Measurements from ENCODE around the gene BMP2K. TPM values are rescaled to one million over a fixed set of nuclear protein-coding genes. Genes with fewer than 3 reads are reported as not detected.

The BMP2K gene
- total and polyA plus RNA-seq, 7 experiments from 2014 or later, result 3.1 to 25.6 (median 13.6) TPM

DNA sequence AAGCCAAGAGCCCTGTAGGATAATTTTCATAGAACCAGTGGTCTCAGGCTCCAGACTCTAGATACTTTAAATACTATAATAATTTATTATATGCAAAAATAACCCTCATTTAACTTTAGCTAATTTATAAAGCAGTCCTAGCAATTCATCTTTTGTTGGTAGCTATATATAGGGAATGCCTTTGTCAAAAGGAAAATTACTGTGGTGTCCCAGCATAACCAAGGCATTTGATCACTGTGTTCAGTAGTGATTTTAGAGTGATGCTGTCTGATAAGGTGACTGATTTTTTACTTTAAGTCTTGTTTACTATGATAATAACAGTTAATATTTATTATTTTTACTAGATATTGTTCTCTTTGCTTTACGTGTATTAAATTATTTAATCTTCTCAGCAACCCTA is 101.9 kb downstream of the BMP2K start:
- ChIA-PET POLR2A (no interaction called here), CTCF (interaction anchor here (0.8 kb wide), 1 partner anchor 1088 kb away, joined by 3 read pairs; no protein-coding TSS in a partner anchor)
- no peaks in the 10 kb centered on the region for H3K27me3 ChIP-seq (ENCODE audit: control insufficient read depth in 2 of 2, insufficient read depth in 2 of 2, low read length in 2 of 2)
- ATAC-seq (no peak), DNase-seq (no peak)
- peaks cover 0 to 6% (median 6%) of the 10 kb centered on the region in 3 experiments for H3K36me3 ChIP-seq (ENCODE audit: control insufficient read depth in 2 of 3, insufficient read depth in 3 of 3, low read length in 3 of 3)
- H3K36me3 Mint-ChIP-seq, result peaks cover 0 to 30% (median 5%) of the 10 kb centered on the region in 5 donors
- no peaks in the 10 kb centered on the region for H3K4me1 ChIP-seq (ENCODE audit: control insufficient read depth in 2 of 2, insufficient read depth in 2 of 2, low read length in 2 of 2)
- no peaks in the 10 kb centered on the region for H3K4me1 Mint-ChIP-seq
- intact Hi-C loops (cut with micrococcal nuclease), result no loop called here
- H3K9me3 ChIP-seq (ENCODE audit: control insufficient read depth in 2 of 3, low read length in 3 of 3), result no peaks in the 10 kb centered on the region
- peaks cover 0 to 2% (median 0%) of the 10 kb centered on the region in 11 donors for H3K9me3 Mint-ChIP-seq
- H3K4me3 ChIP-seq (ENCODE audit: low read length), result no peak overlapping the region
- no peak overlapping the region for H3K27ac Mint-ChIP-seq
- H3K4me3 Mint-ChIP-seq, result no peak overlapping the region
- no peaks in the 10 kb centered on the region for H3K27me3 Mint-ChIP-seq
- no peak overlapping the region for H3K27ac ChIP-seq (ENCODE audit: low read depth, low read length)

DNA sequence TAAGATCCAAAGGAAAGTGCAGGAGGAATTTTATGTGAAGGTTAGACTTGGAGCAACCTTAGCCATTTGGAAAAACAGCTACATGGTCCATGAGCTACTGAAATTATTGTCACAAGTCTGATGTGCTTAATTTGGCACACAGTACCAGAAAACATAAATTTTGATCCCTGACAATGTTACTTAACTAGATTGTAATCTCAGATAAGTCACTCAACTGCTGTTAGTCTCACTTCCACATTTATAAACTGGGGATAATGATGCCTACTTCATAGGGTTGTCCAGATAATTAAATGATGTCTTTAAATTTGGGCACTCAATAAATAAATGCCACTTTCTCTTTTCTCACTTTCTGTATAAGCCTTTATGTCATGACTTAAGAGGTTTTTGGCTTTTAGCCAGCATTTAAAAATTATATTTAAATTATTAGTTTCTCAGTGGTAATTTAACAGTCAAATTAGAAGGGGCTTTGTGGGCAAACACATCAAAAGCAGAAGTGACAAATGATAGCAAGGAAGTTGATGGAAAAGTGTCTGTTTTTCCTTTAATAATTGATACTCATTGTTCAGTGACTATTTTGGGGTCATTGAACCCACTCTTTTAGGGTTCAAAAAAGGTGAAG is 104.8 kb downstream of the BMP2K start:
- ChIA-PET CTCF (no interaction called here), POLR2A (no interaction called here)
- no peaks in the 10 kb centered on the region for H3K27me3 ChIP-seq (ENCODE audit: control insufficient read depth in 2 of 2, insufficient read depth in 2 of 2, low read length in 2 of 2)

DNA sequence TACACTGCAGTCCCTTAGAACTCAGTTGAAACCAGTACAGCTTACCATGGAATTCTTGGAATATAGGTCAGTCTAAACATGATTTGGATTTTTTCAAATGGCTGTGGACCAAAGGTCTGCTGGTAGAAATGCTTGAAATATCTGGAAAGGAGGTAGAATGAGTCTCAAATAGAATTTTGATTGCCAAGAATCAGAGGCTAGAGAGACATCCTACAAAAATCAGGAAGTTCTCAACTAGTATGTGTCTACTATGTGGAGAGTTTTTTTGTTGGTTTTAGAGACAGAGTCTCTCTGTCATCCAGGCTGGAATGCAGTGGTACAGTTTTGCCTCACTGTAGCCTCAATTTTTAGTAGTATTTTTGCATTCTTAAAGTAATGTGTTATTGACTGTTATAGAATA is 109.4 kb downstream of the BMP2K start:
- H3K27me3 ChIP-seq (ENCODE audit: control insufficient read depth in 2 of 2, insufficient read depth in 2 of 2, low read length in 2 of 2), result no peaks in the 10 kb centered on the region
- H3K27me3 Mint-ChIP-seq, result no peaks in the 10 kb centered on the region
- intact Hi-C loops (cut with micrococcal nuclease), result no loop called here
- CTCF ChIA-PET, result no interaction called here
- H3K4me1 Mint-ChIP-seq, result peaks cover 0 to 6% (median 0%) of the 10 kb centered on the region in 7 donors
- H3K9me3 ChIP-seq (ENCODE audit: control insufficient read depth in 2 of 3, low read length in 3 of 3), result no peaks in the 10 kb centered on the region
- ATAC-seq (no peak), DNase-seq (no peak)
- H3K27ac ChIP-seq (ENCODE audit: low read depth, low read length), result no peak overlapping the region
- H3K36me3 Mint-ChIP-seq, result peaks cover 0 to 30% (median 15%) of the 10 kb centered on the region in 5 donors
- POLR2A ChIA-PET, result no interaction called here
- no peak overlapping the region for H3K4me3 ChIP-seq (ENCODE audit: low read length)
- H3K27ac Mint-ChIP-seq, result peak overlapping the region in 1 of 9 donors; percentile 25
- H3K9me3 Mint-ChIP-seq, result no peaks in the 10 kb centered on the region
- no peaks in the 10 kb centered on the region for H3K4me1 ChIP-seq (ENCODE audit: control insufficient read depth in 2 of 2, insufficient read depth in 2 of 2, low read length in 2 of 2)
- no peak overlapping the region for H3K4me3 Mint-ChIP-seq
- H3K36me3 ChIP-seq (ENCODE audit: control insufficient read depth in 2 of 3, insufficient read depth in 3 of 3, low read length in 3 of 3), result peaks cover 0 to 3% (median 0%) of the 10 kb centered on the region in 3 experiments

More for the DNA sequence above, 104.8 kb downstream of the BMP2K start:
- DNase-seq (no peak), ATAC-seq (no peak)
- Histone ChIP-seq H3K36me3 (ENCODE audit: control insufficient read depth in 2 of 3, insufficient read depth in 3 of 3, low read length in 3 of 3) (no peaks in the 10 kb centered on the region), H3K9me3 (ENCODE audit: control insufficient read depth in 2 of 3, low read length in 3 of 3) (no peaks in the 10 kb centered on the region), H3K27ac (ENCODE audit: low read depth, low read length) (no peak overlapping the region), H3K4me3 (ENCODE audit: low read length) (no peak overlapping the region), H3K4me1 (ENCODE audit: control insufficient read depth in 2 of 2, insufficient read depth in 2 of 2, low read length in 2 of 2) (no peaks in the 10 kb centered on the region)
- H3K4me3 Mint-ChIP-seq, result no peak overlapping the region
- H3K36me3 Mint-ChIP-seq, result peaks cover 0 to 16% (median 3%) of the 10 kb centered on the region in 5 donors
- no peaks in the 10 kb centered on the region for H3K9me3 Mint-ChIP-seq
- H3K27ac Mint-ChIP-seq, result no peak overlapping the region
- H3K4me1 Mint-ChIP-seq, result no peaks in the 10 kb centered on the region
- intact Hi-C loops (cut with micrococcal nuclease), result no loop called here
- H3K27me3 Mint-ChIP-seq, result no peaks in the 10 kb centered on the region

DNA sequence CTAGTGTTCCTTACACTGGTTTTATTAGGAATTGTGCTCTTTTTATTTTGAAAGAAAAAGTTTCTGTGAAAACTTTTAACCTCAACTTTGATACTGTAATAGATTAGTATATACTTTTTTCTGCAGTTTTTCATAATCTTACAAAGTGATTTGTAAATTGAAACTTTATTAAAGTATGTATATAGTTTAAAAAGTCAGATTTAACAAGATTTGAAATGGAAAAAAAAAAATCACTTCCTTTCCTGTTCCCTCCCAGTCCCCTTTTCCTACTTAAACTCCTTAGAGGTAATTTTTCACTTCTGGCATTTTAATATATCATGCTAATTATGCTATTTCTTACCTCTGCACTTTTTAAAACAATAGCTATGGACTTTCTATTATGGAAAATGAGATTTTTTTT is 113.8 kb downstream of the BMP2K start:
- Histone ChIP-seq H3K27me3 (ENCODE audit: control insufficient read depth in 2 of 2, insufficient read depth in 2 of 2, low read length in 2 of 2) (no peaks in the 10 kb centered on the region), H3K27ac (ENCODE audit: low read depth, low read length) (no peak overlapping the region), H3K9me3 (ENCODE audit: control insufficient read depth in 2 of 3, low read length in 3 of 3) (no peaks in the 10 kb centered on the region), H3K4me1 (ENCODE audit: control insufficient read depth in 2 of 2, insufficient read depth in 2 of 2, low read length in 2 of 2) (no peaks in the 10 kb centered on the region), H3K4me3 (ENCODE audit: low read length) (no peak overlapping the region), H3K36me3 (ENCODE audit: control insufficient read depth in 2 of 3, insufficient read depth in 3 of 3, low read length in 3 of 3) (peaks cover 0 to 13% (median 0%) of the 10 kb centered on the region in 3 experiments)
- peaks cover 11 to 53% (median 34%) of the 10 kb centered on the region in 5 donors for H3K36me3 Mint-ChIP-seq
- peaks cover 0 to 10% (median 0%) of the 10 kb centered on the region in 7 donors for H3K4me1 Mint-ChIP-seq
- no peaks in the 10 kb centered on the region for H3K9me3 Mint-ChIP-seq
- DNase-seq (no peak), ATAC-seq (no peak)
- H3K27me3 Mint-ChIP-seq, result no peaks in the 10 kb centered on the region
- H3K4me3 Mint-ChIP-seq, result no peak overlapping the region
- H3K27ac Mint-ChIP-seq, result peak overlapping the region in 2 of 9 donors; percentile 2 to 8
- ChIA-PET CTCF (no interaction called here), POLR2A (no interaction called here)
- intact Hi-C loops (cut with micrococcal nuclease), result no loop called here

DNA sequence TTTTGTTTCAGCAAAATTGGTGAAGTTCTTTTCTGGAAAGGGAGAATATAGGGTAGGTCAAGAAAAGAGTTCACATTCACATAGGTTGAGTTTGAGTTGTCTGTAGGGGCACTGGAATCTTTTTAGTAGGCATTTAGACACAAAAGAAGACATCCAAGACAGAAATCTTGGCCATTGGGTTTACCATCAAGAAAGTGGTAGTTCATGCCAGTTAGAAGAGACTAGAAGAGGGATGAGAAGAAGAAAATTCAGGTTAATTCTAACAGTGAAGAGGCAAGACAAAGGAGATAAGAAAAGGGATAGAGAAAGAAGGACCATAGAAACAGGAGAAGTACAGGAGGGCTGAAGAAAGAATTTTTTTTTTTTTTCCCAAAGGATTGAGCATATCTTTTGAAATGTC is 123.2 kb downstream of the BMP2K start:
- Histone ChIP-seq H3K9me3 (ENCODE audit: control insufficient read depth in 2 of 3, low read length in 3 of 3) (no peaks in the 10 kb centered on the region), H3K27ac (ENCODE audit: low read depth, low read length) (no peak overlapping the region), H3K36me3 (ENCODE audit: control insufficient read depth in 2 of 3, insufficient read depth in 3 of 3, low read length in 3 of 3) (no peaks in the 10 kb centered on the region), H3K27me3 (ENCODE audit: control insufficient read depth in 2 of 2, insufficient read depth in 2 of 2, low read length in 2 of 2) (no peaks in the 10 kb centered on the region), H3K4me3 (ENCODE audit: low read length) (no peak overlapping the region), H3K4me1 (ENCODE audit: control insufficient read depth in 2 of 2, insufficient read depth in 2 of 2, low read length in 2 of 2) (no peaks in the 10 kb centered on the region)
- peaks cover 0 to 2% (median 0%) of the 10 kb centered on the region in 11 donors for H3K9me3 Mint-ChIP-seq
- no peak overlapping the region for H3K27ac Mint-ChIP-seq
- ChIA-PET CTCF (no interaction called here), POLR2A (no interaction called here)
- no peaks in the 10 kb centered on the region for H3K4me1 Mint-ChIP-seq
- H3K4me3 Mint-ChIP-seq, result no peak overlapping the region
- ATAC-seq (no peak), DNase-seq (no peak)
- H3K36me3 Mint-ChIP-seq, result peaks cover 4 to 23% (median 13%) of the 10 kb centered on the region in 5 donors
- intact Hi-C loops (cut with micrococcal nuclease), result no loop called here
- no peaks in the 10 kb centered on the region for H3K27me3 Mint-ChIP-seq

DNA sequence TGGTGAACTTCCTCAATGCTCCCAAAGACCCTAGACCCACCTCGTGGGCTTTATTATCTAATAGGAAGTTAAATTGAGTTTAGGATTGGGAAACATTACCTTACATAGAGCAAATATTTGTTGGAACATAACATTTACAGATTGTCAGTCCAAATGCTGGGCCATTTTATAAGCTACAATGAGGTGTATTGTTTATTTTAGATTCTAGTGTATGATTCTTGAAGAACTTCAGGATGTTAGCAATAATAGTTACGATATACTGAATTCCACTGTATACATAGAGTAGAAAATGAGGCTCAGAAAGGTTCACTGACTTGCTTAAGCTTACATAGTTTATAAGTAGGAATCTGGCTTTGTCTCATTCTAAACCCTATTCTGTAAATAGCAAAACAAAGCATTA is 125.7 kb downstream of the BMP2K start:
- DNase-seq (no peak), ATAC-seq (no peak)
- CTCF ChIA-PET, result no interaction called here
- H3K4me3 ChIP-seq (ENCODE audit: low read length), result no peak overlapping the region
- no peaks in the 10 kb centered on the region for H3K4me1 ChIP-seq (ENCODE audit: control insufficient read depth in 2 of 2, insufficient read depth in 2 of 2, low read length in 2 of 2)
- H3K27me3 ChIP-seq (ENCODE audit: control insufficient read depth in 2 of 2, insufficient read depth in 2 of 2, low read length in 2 of 2), result no peaks in the 10 kb centered on the region
- H3K36me3 ChIP-seq (ENCODE audit: control insufficient read depth in 2 of 3, insufficient read depth in 3 of 3, low read length in 3 of 3), result no peaks in the 10 kb centered on the region
- H3K27me3 Mint-ChIP-seq, result no peaks in the 10 kb centered on the region
- peaks cover 0 to 2% (median 0%) of the 10 kb centered on the region in 11 donors for H3K9me3 Mint-ChIP-seq
- no peaks in the 10 kb centered on the region for H3K9me3 ChIP-seq (ENCODE audit: control insufficient read depth in 2 of 3, low read length in 3 of 3)
- no peak overlapping the region for H3K4me3 Mint-ChIP-seq
- POLR2A ChIA-PET, result no interaction called here
- no peaks in the 10 kb centered on the region for H3K4me1 Mint-ChIP-seq
- no peak overlapping the region for H3K27ac Mint-ChIP-seq
- peaks cover 0 to 27% (median 7%) of the 10 kb centered on the region in 5 donors for H3K36me3 Mint-ChIP-seq
- intact Hi-C loops (cut with micrococcal nuclease), result no loop called here
- H3K27ac ChIP-seq (ENCODE audit: low read depth, low read length), result no peak overlapping the region

DNA sequence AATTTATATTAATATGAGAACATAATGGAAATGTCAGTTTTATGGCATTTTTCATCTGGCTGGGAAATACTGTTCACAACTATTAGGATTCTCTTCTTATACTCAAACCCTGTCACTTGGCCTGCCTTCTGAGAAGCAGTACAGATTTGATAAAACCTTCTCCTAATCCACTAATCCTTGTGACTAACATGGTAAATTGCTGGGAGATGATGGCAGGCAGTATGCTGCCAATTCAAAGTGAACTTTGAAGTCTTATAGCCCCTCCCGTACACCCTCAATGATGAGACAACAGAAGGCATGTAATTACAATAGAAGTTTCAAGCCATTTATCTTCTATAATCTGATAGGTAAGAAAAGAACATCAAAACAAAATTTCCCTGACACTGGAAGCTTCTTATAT is 126.1 kb downstream of the BMP2K start:
- no peak overlapping the region for H3K27ac ChIP-seq (ENCODE audit: low read depth, low read length)
- peaks cover 0 to 27% (median 7%) of the 10 kb centered on the region in 5 donors for H3K36me3 Mint-ChIP-seq
- no peaks in the 10 kb centered on the region for H3K4me1 Mint-ChIP-seq
- ATAC-seq (no peak), DNase-seq (no peak)
- CTCF ChIA-PET, result no interaction called here
- intact Hi-C loops (cut with micrococcal nuclease), result no loop called here
- no peak overlapping the region for H3K27ac Mint-ChIP-seq
- no peak overlapping the region for H3K4me3 Mint-ChIP-seq
- no peaks in the 10 kb centered on the region for H3K4me1 ChIP-seq (ENCODE audit: control insufficient read depth in 2 of 2, insufficient read depth in 2 of 2, low read length in 2 of 2)
- no peaks in the 10 kb centered on the region for H3K27me3 ChIP-seq (ENCODE audit: control insufficient read depth in 2 of 2, insufficient read depth in 2 of 2, low read length in 2 of 2)
- no peaks in the 10 kb centered on the region for H3K36me3 ChIP-seq (ENCODE audit: control insufficient read depth in 2 of 3, insufficient read depth in 3 of 3, low read length in 3 of 3)
- POLR2A ChIA-PET, result no interaction called here
- H3K9me3 Mint-ChIP-seq, result peaks cover 0 to 2% (median 0%) of the 10 kb centered on the region in 11 donors
- H3K9me3 ChIP-seq (ENCODE audit: control insufficient read depth in 2 of 3, low read length in 3 of 3), result no peaks in the 10 kb centered on the region
- no peaks in the 10 kb centered on the region for H3K27me3 Mint-ChIP-seq
- no peak overlapping the region for H3K4me3 ChIP-seq (ENCODE audit: low read length)
